Esophagus squamous epithelium (tissue), 5 donors: Measurements from ENCODE around the gene RABGAP1L. TPM values are rescaled to one million over a fixed set of nuclear protein-coding genes. Genes with fewer than 3 reads are reported as not detected.
"Not testable (repeated sequence)": the region's sequence is repeated elsewhere in the genome, so short reads cannot be mapped to it uniquely, and the experiment has no call there.

Experiments
- DNase-seq: peaks from one replicate; lab custom pipeline; 2025; lab: John Stamatoyannopoulos, UW
- H3K27ac ChIP-seq, 4 donors: fragments of 200-600 bp; sonication (generic); one replicate each; pipeline ENCODE4 v1.5.1; 2016 to 2019; ENCODE audit warnings: mild to moderate bottlenecking in 1 of 4
- H3K27me3 ChIP-seq, 4 donors: fragments of 200-600 bp; sonication (generic); 1 replicate in 3 of 4; 2 replicates in 1 of 4; pipeline versions ENCODE4 v1.5.1 to v1.6.0; 2017 to 2021; ENCODE audit warnings: antibody characterized with exemption in 1 of 4
- H3K36me3 ChIP-seq, 3 donors: fragments of 200-600 bp; sonication (generic); one replicate each; pipeline ENCODE4 v1.5.1; 2016 to 2019
- H3K4me1 ChIP-seq, 3 donors: fragments of 200-600 bp; sonication (generic); one replicate each; pipeline ENCODE4 v1.5.1; 2017 to 2019
- H3K4me3 ChIP-seq, 4 donors: fragments of 200-600 bp; sonication (generic); 1 replicate in 3 of 4; 2 replicates in 1 of 4; pipeline ENCODE4 v1.5.1; 2016 to 2019; ENCODE audit warnings: mild to moderate bottlenecking in 2 of 4, moderate library complexity in 1 of 4
- H3K9me3 ChIP-seq, 3 donors: fragments of 200-600 bp; sonication (generic); one replicate each; pipeline ENCODE4 v1.5.1; 2016 to 2019
- POLR2A ChIP-seq, 4 donors: fragments of 450-650 bp; IDR thresholded peaks; one replicate each; pipeline ENCODE4 v1.6.1; 2017; ENCODE audit warnings: antibody characterized with exemption in 4 of 4, mild to moderate bottlenecking in 4 of 4, moderate library complexity in 3 of 4
- WGBS, 2 donors: methylation state at CpG; one replicate each; pipeline ENCODE4 v1.1.5; 2018; 5-methylcytosine and 5-hydroxymethylcytosine counted together
- intact Hi-C: fragments of 100-400 bp; cut with DNase I; formaldehyde crosslinking; loops from one replicate; pipeline ENCODE4 v1.15.0; 2022
- total RNA-seq, 4 donors: library from RNA; depleted of rRNA; stranded (reverse); fragments of >200 nt; gene quantifications; one replicate each; pipeline ENCODE4 v1.1.0, GENCODE V29; 2016
- TF ChIP-seq, protein P1 (sequence below), 6 experiments: fragments of 450-650 bp in 4 of 6; fragments of 200-600 bp in 2 of 6; sonication (generic) in 2 of 6; IDR thresholded peaks; one replicate each; pipeline ENCODE4 v1.5.1; 2016 to 2019; ENCODE audit warnings: antibody characterized with exemption in 6 of 6, mild to moderate bottlenecking in 4 of 6, moderate library complexity in 4 of 6
- donor health status: DM: yes; HTN: yes; CAD: no.

RABGAP1L gene
- total RNA-seq, 4 donors from 2014 or later = 35.7 to 45.6 (median 41.0) TPM

DNA sequence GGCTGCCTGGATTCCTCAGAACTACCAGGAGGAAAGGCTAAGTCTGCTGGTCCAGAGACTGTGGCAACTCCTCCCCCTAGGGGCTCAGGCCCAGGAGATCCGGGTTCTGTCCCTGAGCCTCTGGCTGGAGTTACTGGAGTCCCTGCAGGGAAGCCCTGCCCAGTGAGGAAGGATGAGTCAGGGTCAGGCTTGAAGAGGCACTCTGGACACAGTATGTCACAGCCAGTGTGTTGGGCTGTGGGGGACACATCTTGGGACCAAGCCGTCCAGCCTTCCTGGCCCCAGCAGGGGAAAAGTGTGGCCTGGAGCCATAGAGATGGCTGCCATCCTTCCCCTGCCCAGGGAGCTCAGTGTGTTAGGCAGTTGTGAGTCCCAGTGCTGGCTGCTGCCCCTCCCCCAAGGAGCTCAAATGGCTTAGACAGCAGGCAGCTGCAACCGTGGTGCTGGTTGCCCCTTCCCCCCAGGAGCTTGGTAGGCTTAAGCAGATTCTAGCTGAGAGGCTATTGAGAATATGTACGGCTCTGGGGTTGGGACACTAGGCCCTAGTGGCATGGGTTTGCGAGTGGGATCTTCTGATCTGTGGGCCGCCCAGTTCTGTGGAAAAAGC lies 28.2 kb upstream of the RABGAP1L start:
- no peak for DNase-seq
- no peaks in the 10 kb centered on the region for H3K4me1 ChIP-seq
- 73 to 78% methylated on average over 3 of the region's 6 CpGs for WGBS, 2 donors
- H3K4me3 ChIP-seq = no peak overlapping the region
- TF ChIP-seq POLR2A (IDR thresholded peaks at IDR 0.05) = no peak
- TF ChIP-seq, protein P1, sequence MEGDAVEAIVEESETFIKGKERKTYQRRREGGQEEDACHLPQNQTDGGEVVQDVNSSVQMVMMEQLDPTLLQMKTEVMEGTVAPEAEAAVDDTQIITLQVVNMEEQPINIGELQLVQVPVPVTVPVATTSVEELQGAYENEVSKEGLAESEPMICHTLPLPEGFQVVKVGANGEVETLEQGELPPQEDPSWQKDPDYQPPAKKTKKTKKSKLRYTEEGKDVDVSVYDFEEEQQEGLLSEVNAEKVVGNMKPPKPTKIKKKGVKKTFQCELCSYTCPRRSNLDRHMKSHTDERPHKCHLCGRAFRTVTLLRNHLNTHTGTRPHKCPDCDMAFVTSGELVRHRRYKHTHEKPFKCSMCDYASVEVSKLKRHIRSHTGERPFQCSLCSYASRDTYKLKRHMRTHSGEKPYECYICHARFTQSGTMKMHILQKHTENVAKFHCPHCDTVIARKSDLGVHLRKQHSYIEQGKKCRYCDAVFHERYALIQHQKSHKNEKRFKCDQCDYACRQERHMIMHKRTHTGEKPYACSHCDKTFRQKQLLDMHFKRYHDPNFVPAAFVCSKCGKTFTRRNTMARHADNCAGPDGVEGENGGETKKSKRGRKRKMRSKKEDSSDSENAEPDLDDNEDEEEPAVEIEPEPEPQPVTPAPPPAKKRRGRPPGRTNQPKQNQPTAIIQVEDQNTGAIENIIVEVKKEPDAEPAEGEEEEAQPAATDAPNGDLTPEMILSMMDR (IDR thresholded peaks at IDR 0.05) = no peak
- H3K9me3 ChIP-seq = peaks cover 0 to 9% (median 4%) of the 10 kb centered on the region in 3 donors
- H3K27ac ChIP-seq = no peak overlapping the region
- H3K36me3 ChIP-seq = no peaks in the 10 kb centered on the region
- no peaks in the 10 kb centered on the region for H3K27me3 ChIP-seq
- intact Hi-C loops = no loop called here

DNA sequence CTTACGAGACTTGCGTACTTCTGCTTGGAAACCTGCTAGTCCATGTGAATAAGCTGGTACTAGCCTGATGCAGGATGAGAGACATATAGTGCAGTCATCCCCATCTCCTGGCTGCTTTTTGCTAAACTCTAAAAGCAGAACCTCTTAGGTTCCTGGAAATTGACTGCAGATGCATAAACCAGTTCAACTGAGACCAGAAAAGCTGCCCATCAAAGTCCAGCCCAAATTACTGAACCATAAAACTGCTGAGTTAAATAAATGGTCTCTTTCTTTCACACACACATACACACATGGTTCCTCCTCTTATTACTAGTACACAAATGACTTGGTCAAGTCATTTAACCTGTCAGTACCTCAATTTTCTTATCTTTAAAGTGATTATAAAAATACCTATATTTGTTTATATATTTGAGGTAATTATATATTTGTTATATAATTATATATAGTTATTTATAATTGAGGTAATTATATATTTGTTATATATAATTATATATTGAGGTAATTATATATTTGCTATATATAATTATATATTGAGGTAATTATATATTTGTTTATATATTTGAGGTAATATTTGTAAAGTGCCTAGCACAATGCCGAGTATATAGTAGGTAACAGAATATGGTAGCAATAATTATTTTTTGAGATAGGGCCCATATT lies 25.2 kb upstream of the RABGAP1L start:
- no peak for TF ChIP-seq POLR2A (IDR thresholded peaks at IDR 0.05)
- TF ChIP-seq, protein P1 (IDR thresholded peaks at IDR 0.05) = no peak
- DNase-seq = no peak
- WGBS, 2 donors = 82 to 87% methylated on average over 3 of the region's 3 CpGs
- Histone ChIP-seq H3K36me3 (no peaks in the 10 kb centered on the region), H3K4me1 (no peaks in the 10 kb centered on the region), H3K9me3 (no peaks in the 10 kb centered on the region), H3K27me3 (no peaks in the 10 kb centered on the region), H3K27ac (no peak overlapping the region), H3K4me3 (no peak overlapping the region)
- intact Hi-C loops = no loop called here

DNA sequence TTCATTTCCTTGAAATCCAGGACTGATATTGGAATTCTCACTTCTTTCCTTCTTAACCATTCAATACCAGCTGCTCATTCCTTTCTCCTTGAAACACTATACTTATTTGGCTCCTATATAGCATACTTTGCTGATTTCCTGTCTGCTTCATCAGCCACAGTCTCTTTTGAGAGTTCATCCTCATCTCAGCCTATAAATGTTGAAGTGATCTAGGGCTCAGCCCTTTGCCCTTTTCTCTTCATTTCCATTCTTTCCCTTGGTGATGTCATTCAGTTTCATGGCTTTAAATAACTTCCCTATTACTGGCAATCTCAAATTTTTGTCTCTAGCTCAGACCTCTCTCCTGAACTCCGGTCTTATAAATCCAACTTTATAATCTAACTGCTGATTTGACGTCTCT lies 24.1 kb upstream of the RABGAP1L start:
- 55 to 61% methylated on average over 2 of the region's 2 CpGs for WGBS, 2 donors
- Histone ChIP-seq H3K4me3 (no peak overlapping the region), H3K27me3 (no peaks in the 10 kb centered on the region), H3K36me3 (no peaks in the 10 kb centered on the region), H3K4me1 (no peaks in the 10 kb centered on the region), H3K9me3 (no peaks in the 10 kb centered on the region), H3K27ac (no peak overlapping the region)
- intact Hi-C loops = no loop called here
- no peak for DNase-seq
- TF ChIP-seq POLR2A (IDR thresholded peaks at IDR 0.05) = no peak
- TF ChIP-seq, protein P1 (IDR thresholded peaks at IDR 0.05) = no peak

DNA sequence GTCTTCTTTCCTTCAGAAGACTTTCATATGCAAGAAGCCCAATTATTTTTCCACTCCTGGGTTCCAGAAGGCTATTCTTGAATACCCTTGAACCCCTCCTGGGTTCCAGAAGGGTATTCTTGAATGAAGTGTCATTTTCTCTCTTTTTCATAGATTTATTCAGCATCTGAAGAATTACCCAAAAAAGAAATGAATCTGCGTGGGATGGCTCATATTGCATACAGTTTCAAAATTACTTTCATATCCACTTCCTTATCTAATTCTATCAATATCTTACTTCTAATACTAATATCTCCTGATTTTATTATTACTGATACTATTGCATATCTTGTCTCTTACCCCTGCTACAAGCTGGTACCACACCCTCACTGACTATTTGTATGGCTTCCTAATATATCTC lies 22.6 kb upstream of the RABGAP1L start:
- WGBS, 2 donors = 83 to 92% methylated on average over 1 of the region's 1 CpG
- no peak overlapping the region for H3K4me3 ChIP-seq
- no peaks in the 10 kb centered on the region for H3K4me1 ChIP-seq
- intact Hi-C loops = no loop called here
- TF ChIP-seq, protein P1 (IDR thresholded peaks at IDR 0.05) = no peak
- TF ChIP-seq POLR2A (IDR thresholded peaks at IDR 0.05) = no peak
- DNase-seq = no peak
- H3K27me3 ChIP-seq = no peaks in the 10 kb centered on the region
- no peaks in the 10 kb centered on the region for H3K9me3 ChIP-seq
- no peaks in the 10 kb centered on the region for H3K36me3 ChIP-seq
- no peak overlapping the region for H3K27ac ChIP-seq

DNA sequence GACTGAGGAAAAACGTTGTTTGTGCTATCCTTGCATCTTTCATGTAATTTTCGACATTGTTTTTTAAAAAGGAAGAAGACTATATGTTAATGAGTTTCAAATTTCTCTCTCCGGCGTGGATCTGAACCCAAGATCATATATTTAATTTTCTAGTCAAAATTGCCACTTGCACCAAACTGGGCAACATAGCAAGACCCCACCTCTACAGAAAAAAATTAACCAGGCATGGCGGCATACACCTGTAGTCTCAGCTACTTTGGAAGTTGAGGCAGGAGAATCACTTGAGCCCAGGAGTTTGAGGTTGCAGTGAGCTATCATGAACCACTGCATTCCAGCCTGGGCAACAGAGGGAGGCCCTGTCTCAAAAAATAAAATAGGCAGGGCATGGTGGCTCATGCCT lies 16.5 kb upstream of the RABGAP1L start:
- no peaks in the 10 kb centered on the region for H3K27me3 ChIP-seq
- whole genome bisulfite sequencing, 2 donors = 87 to 89% methylated on average over 5 of the region's 5 CpGs
- H3K4me1 ChIP-seq = no peaks in the 10 kb centered on the region
- H3K36me3 ChIP-seq = no peaks in the 10 kb centered on the region
- DNase-seq = no peak
- no peaks in the 10 kb centered on the region for H3K9me3 ChIP-seq
- no peak overlapping the region for H3K27ac ChIP-seq
- TF ChIP-seq, protein P1 (IDR thresholded peaks at IDR 0.05) = no peak
- no peak for TF ChIP-seq POLR2A (IDR thresholded peaks at IDR 0.05)
- intact Hi-C loops = no loop called here
- H3K4me3 ChIP-seq = no peak overlapping the region

DNA sequence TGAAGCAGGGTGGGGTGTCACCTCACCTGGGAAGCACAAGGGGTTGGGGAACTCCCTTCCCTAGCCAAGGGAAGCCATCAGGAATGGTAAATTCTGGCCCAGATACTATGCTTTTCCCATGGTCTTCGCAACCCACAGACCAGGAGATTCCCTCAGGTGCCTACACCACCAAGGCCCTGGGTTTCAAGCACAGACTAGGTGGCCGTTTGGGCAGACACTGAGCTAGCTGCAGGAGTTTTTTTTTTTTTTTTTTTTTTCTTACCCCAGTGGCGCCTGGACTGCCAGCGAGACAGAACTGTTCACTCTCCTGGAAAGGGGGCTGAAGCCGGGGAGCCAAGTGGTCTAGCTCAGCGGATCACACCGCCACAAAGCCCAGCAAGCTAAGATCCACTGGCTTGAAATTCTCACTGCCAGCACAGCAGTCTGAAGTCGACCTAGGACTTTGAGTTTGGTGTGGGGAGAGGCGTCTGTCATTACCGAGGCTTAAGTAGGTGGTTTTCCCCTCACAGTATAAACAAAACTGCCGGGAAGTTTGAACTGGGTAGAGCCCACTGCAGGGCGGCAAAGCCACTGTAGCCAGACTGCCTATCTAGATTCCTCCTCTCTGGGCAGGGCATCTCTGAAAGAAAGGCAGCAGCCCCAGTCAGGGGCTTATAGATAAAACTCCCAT lies 15.5 kb upstream of the RABGAP1L start:
- H3K27ac ChIP-seq, H3K4me3 ChIP-seq, DNase-seq, H3K36me3 ChIP-seq, H3K27me3 ChIP-seq, H3K4me1 ChIP-seq, H3K9me3 ChIP-seq, intact Hi-C loops: not testable (repeated sequence)
- 60 to 63% methylated on average over 7 to 9 of the region's 12 CpGs for WGBS, 2 donors

DNA sequence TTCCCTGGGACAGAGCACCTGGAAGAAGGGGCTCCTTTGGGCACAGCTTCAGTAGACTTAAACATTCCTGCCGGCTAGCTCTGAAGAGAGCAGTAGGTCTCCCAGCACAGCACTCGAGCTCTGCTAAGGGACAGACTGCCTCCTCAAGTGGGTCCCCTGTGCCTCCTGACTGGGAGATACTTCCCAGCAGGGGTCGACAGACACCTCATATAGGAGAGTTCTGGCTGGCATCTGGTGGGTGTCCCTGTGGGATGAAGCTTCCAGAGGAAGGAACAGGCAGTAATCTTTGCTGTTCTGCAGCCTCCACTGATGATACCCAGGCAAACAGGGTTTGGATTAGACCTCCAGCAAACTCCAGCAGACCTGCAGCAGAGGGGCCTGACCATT lies 14.9 kb upstream of the RABGAP1L start:
- H3K27me3 ChIP-seq, H3K36me3 ChIP-seq, H3K9me3 ChIP-seq, intact Hi-C loops, H3K4me3 ChIP-seq, DNase-seq, H3K4me1 ChIP-seq, H3K27ac ChIP-seq: not testable (repeated sequence)
- WGBS, 2 donors = 80 to 100% methylated on average over 1 of the region's 3 CpGs
